A673 (cell line): ENCODE data around the gene ANKS1B.

Experiments used
- CTCF ChIP-seq: fragments of 300-800, 200-600 bp; sonication (generic); conservative IDR thresholded peaks from 2 replicates; pipeline ENCODE4 v1.5.1; 2017; ENCODE audit warnings: low read depth, mild to moderate bottlenecking, antibody characterized with exemption, low read length, moderate library complexity, mixed read lengths
- EZH2 ChIP-seq: fragments of 200-600 bp; sonication (generic); IDR thresholded peaks from 2 replicates; pipeline ENCODE4 v1.6.1; 2017; ENCODE audit warnings: borderline replicate concordance, low read depth, mild to moderate bottlenecking, mixed read lengths, antibody characterized with exemption, low read length; ENCODE audit not compliant: poor library complexity, severe bottlenecking

GRCh38 chr12:99700032-99700431 is 284.7 kb downstream of the ANKS1B start:
- TF ChIP-seq CTCF (no peak), EZH2 (no peak)
